ENCODE results near the gene DPM3. TPM values are rescaled to one million over a fixed set of nuclear protein-coding genes. Genes with fewer than 3 reads are reported as not detected.
A peak's percentile ranks its signal among the peaks of the same experiment; 100 is the strongest.

DPM3 gene
- total RNA-seq, 1 experiment from 2014 or later = 73.5 TPM

GRCh38 chr1:155185783-155186066 is 45.4 kb upstream of the DPM3 start:
- H3K4me3 Mint-ChIP-seq = no peak overlapping the region
- TF ChIP-seq MXD4 (CRISPR knock-in tag; IDR thresholded peaks at IDR 0.05; ENCODE audit: borderline replicate concordance) (no peak), ESRRA (CRISPR knock-in tag; IDR thresholded peaks at IDR 0.05; ENCODE audit: borderline replicate concordance) (no peak), IRF2 (CRISPR knock-in tag; IDR thresholded peaks at IDR 0.05; ENCODE audit: borderline replicate concordance, low read depth) (no peak), ZNF512 (CRISPR knock-in tag; IDR thresholded peaks at IDR 0.05; ENCODE audit: borderline replicate concordance) (no peak)
- no peak for DNase-seq (ENCODE audit: low spot score)
- no peaks in the 10 kb centered on the region for H3K27me3 Mint-ChIP-seq (ENCODE audit: low read depth)
- peaks cover 9% of the 10 kb centered on the region for H3K36me3 Mint-ChIP-seq
- no peaks in the 10 kb centered on the region for H3K9me3 Mint-ChIP-seq
- ATAC-seq = no peak
- ChIA-PET CTCF (interaction anchor here (1.1 to 4.5 kb wide), 10 partner anchors 8 to 187 kb away, joined by 3 to 39 read pairs (median 9); partner anchors contain the start of gene KRTCAP2), POLR2A (interaction anchor here (0.9 to 2.1 kb wide), 2 partner anchors 9 to 10 kb away, joined by 3 to 9 read pairs; no protein-coding TSS in a partner anchor)
- peak overlapping the region; percentile 87 for H3K27ac Mint-ChIP-seq
- peaks cover 29% of the 10 kb centered on the region for H3K4me1 Mint-ChIP-seq

GRCh38 chr1:155184835-155185782 is 44.8 kb upstream of the DPM3 start:
- TF ChIP-seq ZNF317 (CRISPR knock-in tag; IDR thresholded peaks at IDR 0.05; ENCODE audit: borderline replicate concordance, low read depth) (no peak), IRF2 (CRISPR knock-in tag; IDR thresholded peaks at IDR 0.05; ENCODE audit: borderline replicate concordance, low read depth) (no peak), FOXP1 (CRISPR knock-in tag; IDR thresholded peaks at IDR 0.05; ENCODE audit: borderline replicate concordance) (0 out of 2 replicates have a peak, but pooled peaks have one; percentile 18), RELA (CRISPR knock-in tag; IDR thresholded peaks at IDR 0.05; ENCODE audit: borderline replicate concordance) (no peak), ATF6 (CRISPR knock-in tag; IDR thresholded peaks at IDR 0.05) (no peak), SOX15 (CRISPR knock-in tag; IDR thresholded peaks at IDR 0.05) (no peak)
- Mint-ChIP-seq H3K27ac (peak overlapping the region; percentile 87), H3K4me1 (peaks cover 29% of the 10 kb centered on the region), H3K27me3 (ENCODE audit: low read depth) (no peaks in the 10 kb centered on the region), H3K4me3 (no peak overlapping the region), H3K36me3 (peaks cover 10% of the 10 kb centered on the region), H3K9me3 (no peaks in the 10 kb centered on the region)
- CTCF ChIA-PET = interaction anchor here (0.6 to 4.5 kb wide), 10 partner anchors 9 to 138 kb away, joined by 3 to 39 read pairs (median 9); partner anchors contain the start of gene KRTCAP2
- DNase-seq (ENCODE audit: low spot score) (no peak), ATAC-seq (peak; percentile 56)
- POLR2A ChIA-PET = interaction anchor here (2.1 kb wide), 1 partner anchor 11 kb away, joined by 9 read pairs; no protein-coding TSS in a partner anchor

GRCh38 chr1:155184351-155184811 is 44.0 kb upstream of the DPM3 start:
- ATAC-seq (no peak), DNase-seq (ENCODE audit: low spot score) (no peak)
- POLR2A ChIA-PET = no interaction called here
- Mint-ChIP-seq H3K4me3 (no peak overlapping the region), H3K36me3 (peaks cover 17% of the 10 kb centered on the region), H3K27me3 (ENCODE audit: low read depth) (no peaks in the 10 kb centered on the region), H3K27ac (no peak overlapping the region), H3K4me1 (peaks cover 29% of the 10 kb centered on the region), H3K9me3 (no peaks in the 10 kb centered on the region)
- CTCF ChIA-PET = interaction anchor here (0.6 to 4.5 kb wide), 8 partner anchors 9 to 139 kb away, joined by 3 to 39 read pairs (median 12); partner anchors contain the start of gene KRTCAP2
- no peak for TF ChIP-seq ZNF281 (CRISPR knock-in tag; IDR thresholded peaks at IDR 0.05)
- TF ChIP-seq SP1 (CRISPR knock-in tag; conservative IDR thresholded peaks at IDR 0.05) = no peak
- no peak for TF ChIP-seq ATF2 (CRISPR knock-in tag; IDR thresholded peaks at IDR 0.05; ENCODE audit: borderline replicate concordance, low read depth)
- no peak for TF ChIP-seq CTCF (IDR thresholded peaks at IDR 0.05)
- no peak for TF ChIP-seq GRHL2 (CRISPR knock-in tag; IDR thresholded peaks at IDR 0.05; ENCODE audit: insufficient replicate concordance, severe bottlenecking)
- no peak for TF ChIP-seq USF2 (CRISPR knock-in tag; IDR thresholded peaks at IDR 0.05)
- TF ChIP-seq ZNF423 (CRISPR knock-in tag; IDR thresholded peaks at IDR 0.05) = no peak
- TF ChIP-seq CDX4 (CRISPR knock-in tag; IDR thresholded peaks at IDR 0.05; ENCODE audit: borderline replicate concordance) = no peak

All from WTC11 (cell line).